IMR-90 (cell line): ENCODE measurements around the gene WNT4.

Source experiments
- CHD1 ChIP-seq: IDR thresholded peaks from 2 replicates; pipeline ENCODE4 v1.6.1; 2012; ENCODE audit warnings: low read depth, low read length, improper control_type of control experiment
- CTCF ChIP-seq: conservative IDR thresholded peaks from 2 replicates; pipeline ENCODE4 v1.5.1; 2012; ENCODE audit warnings: mild to moderate bottlenecking, low read depth, low read length, improper control_type of control experiment
- MAFK ChIP-seq: IDR thresholded peaks from 2 replicates; pipeline ENCODE4 v1.6.1; 2012; ENCODE audit warnings: low read depth, low read length, improper control_type of control experiment

- TF ChIP-seq CHD1 (no peak), MAFK (no peak), CTCF (no peak)
Observed at GRCh38 chr1:22190251-22190650, 47.4 kb upstream of the WNT4 start.
